GM19467 (cell line): Measurements from ENCODE around the gene STIMATE.

ENCODE experiments used
- ATAC-seq: cut with Tn5 transposase; IDR thresholded peaks from one replicate; pipeline ENCODE4 v1.9.1; 2021; ENCODE audit warnings: mild to moderate bottlenecking, moderate library complexity; ENCODE audit not compliant: unreplicated experiment

Gene STIMATE

DNA sequence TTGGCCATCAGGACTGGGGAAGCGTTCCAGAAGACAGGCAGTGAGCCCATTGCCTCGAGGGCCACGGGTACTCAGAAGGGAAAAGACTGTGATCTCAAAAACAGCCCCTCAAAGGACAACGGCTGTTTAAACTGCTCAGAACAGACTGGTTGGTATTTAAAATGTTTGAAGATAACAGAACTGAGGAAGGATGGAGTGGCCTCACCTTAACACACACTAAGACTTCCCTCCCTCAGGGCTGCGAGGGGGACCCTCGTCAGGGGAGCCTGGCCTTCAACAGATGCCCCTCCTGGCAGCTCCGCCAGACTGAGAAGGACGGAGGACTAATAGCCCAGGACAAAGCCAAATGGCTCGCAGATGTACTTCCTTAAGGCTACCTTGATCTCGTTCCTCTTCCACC lies 2.6 kb downstream of the STIMATE start:
- no peak for ATAC-seq

DNA sequence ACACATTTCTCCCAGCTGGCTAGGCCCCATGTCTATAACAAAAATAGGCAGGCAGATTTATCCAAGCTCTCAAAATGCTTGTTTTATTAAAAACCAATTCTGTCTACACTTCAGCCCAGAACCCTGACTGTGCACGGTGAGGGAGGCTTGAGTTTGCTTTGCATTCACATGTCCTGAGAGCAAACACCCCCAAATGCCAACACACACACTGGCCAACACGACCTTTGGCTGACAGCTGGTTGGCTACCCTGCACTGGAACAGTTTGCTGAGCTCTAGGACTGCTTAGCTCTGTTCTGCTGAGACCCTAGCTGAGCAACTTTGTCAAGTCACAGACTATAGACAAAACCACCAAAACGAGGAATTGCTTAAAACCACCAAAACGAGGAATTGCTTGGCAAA lies 3.6 kb downstream of the STIMATE start:
- no peak for ATAC-seq

DNA sequence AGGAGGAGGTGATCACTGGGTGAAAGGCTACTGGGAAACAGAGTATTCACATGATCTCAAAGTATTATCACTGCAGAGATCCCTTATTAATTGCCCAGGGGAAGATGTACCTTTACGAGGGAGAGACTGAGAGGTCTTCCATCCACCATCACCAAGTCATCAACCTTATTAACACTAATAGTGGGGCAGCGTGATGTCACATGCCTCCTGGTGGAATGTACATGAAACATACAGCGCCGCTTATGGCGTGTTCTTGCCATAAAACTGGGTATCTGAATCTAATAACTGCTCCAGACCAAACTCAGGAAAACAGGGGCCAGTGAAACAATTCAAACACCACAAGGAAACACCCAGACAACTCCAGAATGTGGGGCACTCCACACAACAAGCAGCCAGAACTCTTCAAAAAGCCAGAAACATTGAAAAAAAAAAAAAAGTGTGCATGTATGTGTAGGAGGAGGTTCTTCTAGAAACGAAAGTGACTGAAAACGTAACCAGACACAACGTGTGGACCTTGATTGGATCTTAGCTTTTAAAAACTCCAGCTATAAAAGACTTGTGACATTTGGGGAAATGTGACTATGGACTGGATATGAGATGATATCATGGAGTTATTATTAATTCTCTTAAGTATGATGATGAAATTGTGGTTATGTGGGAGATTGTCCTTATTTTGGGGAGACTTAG lies 4.6 kb downstream of the STIMATE start:
- no peak for ATAC-seq

DNA sequence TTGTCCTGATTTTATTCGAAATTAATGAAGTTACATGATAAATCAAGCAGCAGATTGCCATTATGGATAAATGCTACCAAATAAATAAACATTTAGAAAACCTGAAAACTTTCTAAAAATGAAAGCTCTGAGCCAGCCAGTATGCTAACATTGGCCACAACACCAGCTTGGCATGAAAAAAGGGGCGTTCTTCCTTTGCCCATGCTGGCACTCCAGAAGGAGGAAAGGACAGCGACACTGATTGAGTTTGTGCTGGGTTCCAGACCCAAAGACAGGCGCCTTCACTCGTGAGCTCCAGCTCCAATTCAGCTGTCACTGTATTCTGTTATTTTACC lies 5.1 kb downstream of the STIMATE start:
- ATAC-seq: no peak

DNA sequence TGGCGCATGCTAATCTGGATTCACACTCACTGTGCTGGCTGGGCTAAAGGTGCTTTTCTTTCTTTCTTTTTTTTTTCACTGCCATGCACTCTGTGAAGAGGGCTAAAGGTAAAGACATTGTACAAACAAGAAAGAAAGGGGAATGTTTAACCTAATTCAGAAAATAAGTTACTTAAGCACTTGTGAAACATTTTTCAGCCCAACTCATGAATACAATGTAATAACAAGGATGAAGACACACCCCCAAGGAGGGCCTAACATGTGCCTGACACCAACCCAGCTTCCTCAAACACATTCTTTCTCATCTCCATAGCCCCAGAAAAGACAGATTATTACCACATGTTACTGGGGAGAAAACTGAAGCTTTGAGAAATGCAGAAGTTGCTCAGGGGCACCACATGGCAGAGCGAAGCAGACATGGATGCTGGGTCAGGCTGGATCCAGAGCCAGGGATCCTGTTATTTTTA lies 5.7 kb downstream of the STIMATE start:
- ATAC-seq: no peak

DNA sequence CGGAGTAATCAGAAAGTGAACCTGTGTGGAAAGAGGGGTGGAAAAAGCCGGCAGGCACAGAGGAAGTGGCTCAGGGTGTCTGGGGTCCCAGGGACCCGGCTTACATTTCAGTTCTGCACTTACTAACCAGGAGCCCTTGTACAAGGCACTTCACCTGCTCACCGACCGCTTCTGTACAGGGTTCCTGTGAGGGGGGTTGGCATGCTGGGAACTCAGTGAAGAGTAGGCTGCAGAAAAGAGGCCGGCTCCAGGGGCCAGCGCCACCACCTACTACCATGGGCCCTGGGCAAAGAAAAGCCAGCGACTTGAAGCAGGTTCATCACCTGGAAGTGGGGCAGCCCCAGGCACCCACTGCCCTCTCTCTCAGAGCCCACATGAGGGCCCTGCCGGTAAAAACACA lies 6.2 kb downstream of the STIMATE start:
- no peak for ATAC-seq

DNA sequence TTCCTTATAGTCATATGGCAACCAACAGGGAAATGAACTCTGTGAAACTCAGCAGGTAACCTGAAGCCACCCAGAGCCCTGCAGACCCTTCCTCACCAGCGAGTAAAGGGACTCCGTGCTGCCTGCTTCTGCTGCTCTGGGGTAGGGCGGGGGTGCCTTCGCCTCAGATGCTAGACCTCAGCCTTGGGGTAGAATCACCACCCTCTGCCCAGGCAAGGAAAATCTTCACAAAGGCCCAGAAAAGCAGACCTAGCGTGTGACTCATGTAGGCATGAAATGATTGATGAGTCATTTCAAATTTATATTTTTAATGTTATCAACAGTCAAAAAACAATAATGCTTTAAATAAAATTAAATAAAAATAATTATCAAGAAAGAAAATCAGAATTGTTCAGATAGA lies 6.6 kb downstream of the STIMATE start:
- no peak for ATAC-seq

DNA sequence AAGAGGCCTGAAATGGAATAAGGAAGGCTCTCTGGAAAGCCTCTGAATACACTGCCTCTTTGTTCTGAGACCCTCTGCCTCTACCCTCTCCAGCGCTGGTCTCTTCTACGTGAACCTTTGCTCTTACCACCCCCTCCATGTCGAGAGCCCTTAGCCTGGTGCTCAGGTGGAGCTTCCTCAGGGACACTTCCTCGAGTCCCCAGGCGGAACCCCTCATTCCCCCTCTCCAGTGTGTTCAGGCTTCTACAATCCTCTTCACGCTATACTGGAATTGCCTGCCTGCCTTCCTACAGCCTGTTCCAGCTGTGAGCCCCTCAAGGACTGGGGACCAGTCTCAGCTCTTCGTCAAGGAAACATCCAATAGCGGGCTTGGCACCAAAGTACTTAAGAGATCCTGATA lies 7.4 kb downstream of the STIMATE start:
- no peak for ATAC-seq

DNA sequence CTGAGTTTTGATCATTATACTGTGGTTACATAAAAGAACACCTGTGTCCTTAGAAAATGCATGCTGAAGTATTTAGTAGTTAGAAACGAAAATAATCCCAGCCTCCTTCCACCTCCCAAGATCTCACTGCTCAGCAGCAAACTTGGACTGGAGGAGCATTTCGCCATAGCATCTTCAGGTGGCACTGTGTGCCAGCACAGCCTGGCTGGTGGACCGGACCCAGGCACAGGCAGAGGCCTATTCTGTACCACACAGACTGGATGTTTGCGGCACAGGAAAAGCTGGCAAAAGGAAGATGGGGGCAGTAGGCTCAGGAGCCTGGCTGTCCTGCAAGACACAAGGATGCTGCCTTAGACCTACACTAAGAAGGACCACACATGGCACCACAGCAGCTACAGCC lies 10.2 kb downstream of the STIMATE start:
- ATAC-seq: no peak

DNA sequence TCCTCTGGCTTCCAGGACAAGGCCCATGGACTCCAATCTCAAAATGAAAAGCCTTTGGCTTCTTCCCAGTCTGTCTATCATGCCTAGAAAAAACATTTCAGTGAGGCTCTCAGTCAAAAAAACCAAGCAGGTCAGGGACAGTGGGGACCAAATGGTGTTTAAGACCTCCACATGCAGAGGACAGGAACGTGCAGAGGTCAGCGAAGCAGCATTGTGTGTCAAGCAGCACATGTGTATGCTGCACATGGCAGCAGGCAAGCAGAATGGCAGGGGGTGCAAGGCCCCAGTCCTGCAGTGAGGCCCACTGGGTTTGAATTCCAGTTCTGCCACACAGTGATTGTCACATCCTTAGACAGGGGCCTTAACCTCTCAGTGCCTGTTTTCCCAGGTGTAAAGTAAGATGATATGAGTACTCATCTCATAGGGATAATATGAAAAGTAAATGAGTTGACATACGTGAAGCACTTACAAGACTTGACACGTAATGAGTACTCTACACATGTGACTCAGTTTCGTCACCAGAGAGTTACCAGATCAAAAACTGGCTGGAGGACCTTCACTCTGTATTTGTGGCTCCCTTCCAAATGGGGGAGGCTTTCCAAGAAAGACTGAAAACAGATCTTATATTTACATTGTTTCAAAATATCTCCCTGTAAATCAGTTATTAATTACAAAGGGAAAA lies 11.2 kb downstream of the STIMATE start:
- ATAC-seq: no peak

DNA sequence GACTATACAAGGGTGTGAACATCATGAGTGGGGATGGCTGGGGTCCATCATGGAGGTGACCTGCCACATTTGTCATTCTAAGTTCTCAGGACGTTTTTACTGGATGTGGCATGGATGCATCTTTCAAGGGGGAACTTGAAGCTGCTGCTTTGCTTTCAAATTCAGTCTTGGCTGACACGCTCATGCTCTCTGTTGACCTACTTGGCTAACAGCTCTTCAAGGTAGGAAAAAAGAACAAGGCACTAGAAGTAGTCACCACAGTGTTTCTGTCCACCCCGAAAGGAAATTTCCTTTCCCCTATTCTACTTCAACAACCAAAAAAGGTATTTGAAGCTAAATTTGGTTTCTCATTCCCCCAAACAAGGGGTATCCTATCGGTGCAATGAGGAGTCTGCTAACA lies 15.0 kb downstream of the STIMATE start:
- no peak for ATAC-seq

DNA sequence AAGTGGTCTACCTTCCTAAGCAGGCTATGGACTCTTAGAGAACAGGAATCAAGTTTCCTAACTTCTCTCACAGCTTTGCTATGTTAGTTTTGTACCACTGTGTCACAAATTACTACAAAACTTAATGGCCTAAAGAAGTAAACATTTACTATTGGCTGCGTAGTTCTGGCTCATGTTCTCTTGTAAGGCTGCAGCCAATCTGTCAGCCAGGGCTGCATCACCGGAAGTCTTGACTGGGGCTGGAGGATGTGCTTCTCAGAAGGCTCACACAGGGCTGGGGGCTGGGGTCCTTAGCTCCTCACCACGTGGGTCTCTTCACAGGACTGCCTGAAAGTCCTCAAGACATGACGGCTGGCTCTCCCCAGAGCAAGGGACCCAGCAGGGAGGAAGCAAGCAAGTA lies 15.5 kb downstream of the STIMATE start:
- no peak for ATAC-seq

DNA sequence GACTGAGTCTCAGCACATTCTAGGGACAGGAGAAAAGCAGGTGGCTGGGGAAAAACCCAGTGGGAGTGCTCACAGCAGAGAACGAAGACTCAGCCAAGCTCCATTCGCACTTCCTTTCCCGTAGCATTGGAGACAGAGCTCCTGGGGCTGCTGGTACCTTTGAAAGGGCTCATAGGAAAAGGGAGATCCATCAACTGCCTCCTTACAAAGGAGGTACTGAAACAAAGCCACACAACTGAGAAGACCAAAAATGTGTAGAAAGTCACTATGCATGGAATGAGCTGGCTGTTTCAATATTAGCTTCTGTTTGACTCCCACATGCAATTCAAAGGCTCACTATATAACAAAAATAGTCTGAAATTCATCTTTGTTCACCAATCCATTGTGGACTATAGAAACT lies 16.9 kb downstream of the STIMATE start:
- ATAC-seq: no peak

DNA sequence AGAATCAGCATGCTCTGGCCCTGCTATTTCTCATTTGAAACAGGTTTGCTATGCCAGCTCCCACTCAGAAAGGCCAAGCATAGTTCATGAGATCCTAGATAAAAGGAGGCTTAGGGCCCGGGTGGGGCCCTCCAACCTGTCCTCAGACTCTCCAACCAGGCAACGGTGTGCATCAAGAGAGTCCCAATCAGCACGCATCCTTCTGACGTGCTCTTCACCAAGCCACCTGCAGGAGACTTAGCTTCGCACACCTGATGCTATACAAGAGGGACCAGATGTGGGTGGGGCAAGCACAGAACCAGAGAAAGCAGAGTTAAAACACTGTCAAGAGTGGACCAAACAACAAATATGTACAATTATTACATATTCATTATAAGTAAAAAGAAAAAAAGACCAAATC lies 17.3 kb downstream of the STIMATE start:
- no peak for ATAC-seq

DNA sequence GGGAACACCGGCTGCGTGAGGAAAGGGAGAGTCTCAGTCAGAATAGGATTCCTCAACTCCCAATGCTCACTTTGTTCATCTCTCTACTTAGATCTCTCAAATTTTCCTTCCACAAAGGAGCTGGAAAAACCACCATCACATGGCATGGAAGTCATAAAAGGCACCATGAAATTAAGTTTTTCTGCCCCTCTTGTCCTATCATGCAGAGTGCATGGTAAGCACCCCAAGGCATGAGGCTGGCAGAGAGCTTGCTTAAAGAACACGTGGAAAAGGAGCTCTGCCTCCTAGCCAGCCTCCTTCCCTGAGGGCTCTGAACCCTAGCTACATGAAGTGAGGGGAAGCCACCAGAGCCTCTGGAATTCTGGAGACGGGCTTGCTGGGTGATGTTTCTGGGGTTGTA lies 17.8 kb downstream of the STIMATE start:
- ATAC-seq: no peak

DNA sequence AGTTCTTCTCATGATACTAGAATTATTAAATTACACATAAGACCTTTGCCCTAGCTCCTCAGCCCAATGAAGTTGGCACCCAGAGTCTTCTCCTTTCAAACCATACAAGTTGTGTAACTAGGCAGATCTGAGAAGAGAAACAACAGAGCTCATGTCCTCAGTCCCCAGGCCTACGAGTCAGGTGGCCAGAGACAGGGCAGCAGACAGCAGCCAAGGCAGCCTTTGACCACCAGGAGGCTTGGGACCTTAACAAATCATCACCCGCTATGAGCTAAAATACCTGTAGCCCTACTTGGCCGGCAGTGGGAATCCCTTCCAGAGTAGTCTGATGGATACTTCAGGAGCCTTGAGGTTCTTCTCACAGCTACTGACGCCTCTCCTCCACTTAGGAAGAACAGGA lies 18.3 kb downstream of the STIMATE start:
- ATAC-seq: no peak

DNA sequence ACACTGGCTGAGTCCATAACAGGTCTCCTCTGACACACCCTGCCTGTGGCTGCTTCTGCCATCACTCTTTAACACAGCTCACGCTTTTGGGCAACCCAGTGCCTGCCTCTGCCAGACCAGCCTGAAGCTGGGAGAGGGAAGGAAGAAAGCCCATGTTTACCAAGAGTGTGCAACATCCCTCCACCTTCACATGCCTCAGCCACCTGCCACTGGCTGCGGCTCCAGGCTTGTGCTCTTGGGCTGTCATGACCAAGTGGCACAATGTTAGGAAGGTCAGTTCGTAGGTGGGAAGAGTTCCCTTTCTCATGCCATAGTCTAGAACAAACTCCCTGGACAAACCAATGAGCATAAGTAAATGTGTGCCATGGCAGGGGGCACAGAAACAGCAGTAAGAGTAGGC lies 20.3 kb downstream of the STIMATE start:
- ATAC-seq: no peak

DNA sequence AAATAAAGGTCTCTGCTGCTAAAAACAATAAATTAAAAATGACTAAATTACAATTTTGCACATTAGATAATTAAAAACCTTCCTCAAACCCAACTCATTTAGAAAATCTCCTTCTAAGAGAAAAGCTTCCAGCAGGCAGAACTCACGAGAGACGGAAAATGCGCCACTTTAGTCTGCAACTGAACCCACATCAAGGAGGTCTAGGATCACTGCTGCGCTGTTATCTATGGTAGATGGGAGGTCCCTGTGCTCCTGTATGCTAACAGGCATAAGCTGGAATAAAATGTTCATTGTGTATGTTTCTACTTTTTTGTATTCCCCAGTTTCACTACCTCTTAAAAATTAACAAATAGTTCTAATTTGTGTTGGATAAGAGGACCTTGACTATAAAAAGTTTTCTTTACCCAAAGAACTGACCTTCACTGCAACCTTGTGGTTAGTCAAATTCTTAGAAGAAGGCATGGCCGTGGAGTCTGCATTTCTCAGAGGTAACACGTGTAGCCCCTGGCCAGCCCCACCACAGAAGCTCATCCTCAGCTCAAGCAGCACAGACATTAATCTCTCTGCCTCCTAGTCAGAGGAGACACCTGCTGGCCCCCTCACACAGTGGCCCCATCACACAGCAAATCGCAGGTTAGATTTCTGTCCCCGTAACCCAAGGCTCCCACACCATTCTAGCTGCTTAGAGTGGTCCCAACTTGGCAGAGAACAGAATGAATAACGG lies 22.3 kb downstream of the STIMATE start:
- ATAC-seq: no peak

DNA sequence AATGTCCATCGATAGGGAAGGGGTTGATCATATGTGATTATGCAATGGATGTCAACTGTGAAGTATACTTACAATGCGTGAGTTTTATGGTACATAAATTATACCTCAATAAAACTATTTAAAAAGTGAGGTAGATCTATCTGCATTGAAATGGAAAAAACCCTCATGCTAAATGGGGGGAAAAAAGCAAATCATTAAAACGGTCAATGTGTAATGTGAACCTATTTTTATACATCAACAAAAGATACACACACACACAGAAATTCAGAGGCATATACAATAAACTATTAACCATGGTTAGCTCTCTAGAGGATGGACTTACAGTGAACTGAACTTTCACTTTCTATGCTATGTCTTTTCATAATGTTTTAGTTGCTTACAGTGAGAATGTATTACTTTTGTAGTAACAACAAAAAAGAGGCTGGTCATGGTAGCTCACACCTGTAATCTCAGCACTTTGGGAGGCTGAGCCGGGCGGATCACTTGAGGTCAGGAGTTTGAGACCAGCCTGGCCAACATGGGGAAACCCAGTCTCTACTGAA lies 23.1 kb downstream of the STIMATE start:
- no peak for ATAC-seq

DNA sequence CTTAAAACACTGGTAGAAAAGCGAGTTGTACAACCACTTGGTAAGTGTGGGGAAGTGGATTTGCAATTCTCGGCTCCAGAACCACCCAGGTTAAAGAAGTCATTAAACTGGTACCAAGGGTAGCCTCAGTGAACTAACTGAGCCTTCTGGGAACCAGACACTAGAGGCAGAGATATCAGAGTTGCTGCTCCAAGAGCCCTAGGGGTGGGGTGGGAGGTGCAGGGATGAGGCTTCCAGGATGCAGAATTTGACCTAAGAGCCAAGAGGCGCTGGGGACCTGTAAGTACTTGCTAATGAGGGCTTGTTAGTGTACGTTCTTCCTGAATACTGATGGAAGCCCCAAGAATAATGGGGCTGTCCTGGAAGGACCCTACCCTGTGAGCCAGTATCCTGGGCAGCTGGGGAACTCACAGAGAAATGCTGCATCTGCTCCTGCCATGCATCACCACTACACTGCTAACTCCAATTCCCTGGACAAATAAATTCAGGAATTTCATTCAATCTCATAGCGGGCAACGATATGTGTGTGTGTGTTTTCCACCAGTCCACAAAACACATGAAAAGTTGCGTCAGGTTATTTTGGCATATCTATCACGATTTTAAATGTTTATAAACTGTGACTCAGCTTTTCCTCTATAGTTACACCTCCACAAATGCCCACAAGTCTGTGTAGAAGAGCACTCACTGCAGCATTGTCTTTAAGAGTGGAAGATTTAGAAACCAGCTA lies 23.8 kb downstream of the STIMATE start:
- no peak for ATAC-seq

DNA sequence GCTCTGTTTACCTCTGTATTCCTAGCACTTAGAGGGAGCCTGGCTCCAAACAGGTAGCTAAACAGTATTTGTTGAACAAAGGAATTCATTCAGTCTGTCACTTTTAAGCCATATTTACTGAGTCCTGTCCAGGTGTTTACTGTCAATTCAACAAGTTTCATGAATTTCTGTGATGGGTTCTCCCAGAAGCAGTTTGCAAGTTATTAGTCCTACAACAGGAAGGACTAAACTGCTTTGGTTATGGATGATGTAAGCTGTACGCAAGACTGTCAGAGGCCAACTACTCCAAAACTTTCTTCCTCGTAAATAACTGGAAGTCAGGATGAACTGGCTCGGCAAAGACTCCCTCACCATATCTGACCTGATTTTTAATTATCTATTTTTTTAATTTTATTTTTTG lies 25.1 kb downstream of the STIMATE start:
- ATAC-seq: no peak
